Myocyte (in vitro differentiated cells): ENCODE data around the gene CACNB4. TPM values are rescaled to one million over a fixed set of nuclear protein-coding genes. Genes with fewer than 3 reads are reported as not detected.
"Not testable (repeated sequence)": the region's sequence is repeated elsewhere in the genome, so short reads cannot be mapped to it uniquely, and the experiment has no call there.

Source experiments
- DNase-seq: peaks from one replicate; pipeline ENCODE4 v3.0.0-alpha.2; 2012; ENCODE audit warnings: low read depth
- total RNA-seq: library from RNA; depleted of rRNA; stranded (reverse); fragments of >200 nt; gene quantifications from 2 replicates; pipeline ENCODE4 v1.2.3, GENCODE V29; 2014

Gene CACNB4
- total RNA-seq, 1 donor from 2014 or later, result 0.91 TPM

DNA sequence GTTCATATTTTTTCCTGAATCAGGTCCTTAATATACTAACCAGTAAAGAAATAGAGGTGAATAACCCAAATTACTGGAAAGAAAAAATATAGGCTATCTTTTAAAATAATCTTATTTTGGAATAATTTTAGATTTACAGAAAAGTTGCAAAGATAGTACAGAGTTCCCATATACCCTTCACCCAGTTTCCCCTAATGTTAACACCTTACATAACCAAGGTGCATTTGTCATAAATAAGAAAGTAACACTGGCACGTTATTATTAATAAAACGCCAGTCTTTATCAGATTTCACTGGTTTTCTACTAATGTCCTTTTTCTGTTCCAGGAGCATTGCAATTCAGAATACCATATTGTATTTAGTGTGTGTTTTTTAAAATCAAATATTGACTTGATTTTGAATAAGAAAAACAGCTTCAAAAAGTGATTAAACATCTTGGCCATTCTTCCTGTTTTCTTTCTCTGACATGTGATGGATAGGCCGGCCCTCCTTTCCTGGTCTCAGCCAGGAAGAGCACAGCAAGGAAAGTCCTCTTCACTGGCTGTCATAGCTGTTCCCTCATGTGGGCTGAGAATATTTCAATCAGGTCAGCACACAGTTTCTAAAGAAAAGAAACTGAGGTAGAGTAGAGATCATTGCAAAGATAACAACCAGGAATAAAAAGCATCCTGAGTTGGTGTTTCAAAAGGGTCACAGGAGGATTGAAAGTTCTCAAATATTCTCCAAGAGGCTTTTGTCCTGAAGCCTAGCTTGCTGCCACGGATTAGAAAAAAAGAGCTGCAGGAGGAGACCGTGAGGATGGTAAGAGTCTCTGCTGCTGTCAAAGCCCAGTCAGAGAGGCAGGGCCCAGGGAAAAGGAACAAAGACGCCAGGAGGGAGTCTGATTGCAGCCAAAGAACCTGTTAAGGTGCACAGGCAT is 191.3 kb downstream of the CACNB4 start:
- no peak for DNase-seq

DNA sequence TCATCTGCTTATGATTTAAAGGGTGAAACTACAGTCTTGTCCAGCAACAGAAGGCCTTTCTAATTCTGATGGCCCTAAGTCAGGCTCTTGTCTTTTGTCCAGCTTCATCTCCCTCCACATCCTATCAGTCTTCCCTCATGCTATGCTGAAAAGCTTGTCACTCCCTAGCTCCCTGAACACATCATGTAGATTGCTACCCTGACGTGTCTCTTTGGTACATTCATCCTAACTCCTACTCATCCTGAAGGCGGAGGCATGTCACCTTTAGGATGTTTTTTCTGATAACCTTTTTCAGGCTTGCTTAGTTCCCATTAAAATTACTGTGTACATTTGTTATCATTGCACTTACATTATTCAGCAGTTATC is 192.2 kb downstream of the CACNB4 start:
- no peak for DNase-seq

- peak; percentile 50 for DNase-seq
These were observed 192.7 kb downstream of the CACNB4 start for GRCh38 chr2:151905963-151906632.

DNA sequence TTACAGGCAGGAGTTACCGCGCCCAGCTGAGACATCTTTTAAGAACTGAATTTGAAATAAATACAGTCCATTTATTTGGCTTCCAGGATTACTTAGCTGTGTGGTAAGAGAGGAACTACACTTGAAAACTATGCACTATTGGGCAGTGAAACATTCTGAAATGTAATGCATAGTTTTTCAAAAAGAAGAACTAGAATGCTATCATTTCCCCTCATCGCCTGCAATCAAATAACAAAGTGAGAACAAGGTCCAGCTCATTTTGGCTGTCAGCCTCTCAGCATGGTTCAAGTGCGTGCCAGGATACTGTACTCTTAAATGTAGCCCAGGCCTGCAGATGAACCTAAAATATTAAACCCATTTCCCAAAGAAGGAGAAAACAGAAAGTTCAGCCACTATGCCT is 194.0 kb downstream of the CACNB4 start:
- DNase-seq, result no peak

GRCh38 chr2:151904021-151904420 is 194.8 kb downstream of the CACNB4 start:
- no peak for DNase-seq

- DNase-seq, result no peak
These were observed 196.0 kb downstream of the CACNB4 start for GRCh38 chr2:151902829-151903228.

GRCh38 chr2:151900331-151900730 is 198.5 kb downstream of the CACNB4 start:
- DNase-seq, result no peak

DNA sequence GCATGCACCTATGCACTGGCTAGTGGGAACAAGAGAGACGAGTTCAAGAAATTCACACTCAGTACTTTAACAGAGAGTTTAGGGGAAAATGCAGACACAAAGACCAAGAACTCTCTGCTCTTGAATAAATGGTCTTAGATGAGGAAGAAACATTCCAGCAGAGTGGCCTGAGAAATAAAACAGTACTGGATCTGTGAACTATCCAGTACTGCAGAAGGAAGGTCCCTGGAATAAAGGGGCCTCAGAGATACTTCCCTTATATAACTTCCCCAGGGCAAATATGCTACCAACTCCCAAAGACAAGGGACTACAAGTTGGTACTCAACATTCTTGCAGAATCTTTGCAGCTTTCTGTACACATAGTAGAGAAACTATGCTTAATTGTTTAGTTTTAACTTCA is 199.7 kb downstream of the CACNB4 start:
- DNase-seq, result no peak

GRCh38 chr2:151891566-151892194 is 207.2 kb downstream of the CACNB4 start:
- no peak for DNase-seq

GRCh38 chr2:151887164-151887563 is 211.7 kb downstream of the CACNB4 start:
- DNase-seq, result no peak

DNA sequence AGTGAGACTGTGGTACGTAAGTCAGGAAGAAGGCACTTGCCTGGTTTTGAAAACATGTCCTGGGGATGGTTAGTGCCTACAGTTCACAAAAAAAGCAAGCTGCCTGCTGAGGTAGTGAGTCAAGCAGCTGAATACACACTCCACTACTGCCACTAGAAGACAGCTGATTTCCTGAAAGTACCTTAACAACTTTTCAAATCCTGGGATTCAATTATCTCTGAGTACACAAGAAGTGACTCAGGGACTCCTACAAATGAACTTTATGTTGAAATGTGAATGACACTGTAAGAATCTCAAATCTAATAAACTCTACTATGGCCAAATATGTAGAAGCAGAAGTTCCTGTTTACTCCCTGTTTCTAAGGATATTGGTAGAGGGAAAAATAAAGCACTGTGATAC is 212.6 kb downstream of the CACNB4 start:
- peak; percentile 28 for DNase-seq

DNA sequence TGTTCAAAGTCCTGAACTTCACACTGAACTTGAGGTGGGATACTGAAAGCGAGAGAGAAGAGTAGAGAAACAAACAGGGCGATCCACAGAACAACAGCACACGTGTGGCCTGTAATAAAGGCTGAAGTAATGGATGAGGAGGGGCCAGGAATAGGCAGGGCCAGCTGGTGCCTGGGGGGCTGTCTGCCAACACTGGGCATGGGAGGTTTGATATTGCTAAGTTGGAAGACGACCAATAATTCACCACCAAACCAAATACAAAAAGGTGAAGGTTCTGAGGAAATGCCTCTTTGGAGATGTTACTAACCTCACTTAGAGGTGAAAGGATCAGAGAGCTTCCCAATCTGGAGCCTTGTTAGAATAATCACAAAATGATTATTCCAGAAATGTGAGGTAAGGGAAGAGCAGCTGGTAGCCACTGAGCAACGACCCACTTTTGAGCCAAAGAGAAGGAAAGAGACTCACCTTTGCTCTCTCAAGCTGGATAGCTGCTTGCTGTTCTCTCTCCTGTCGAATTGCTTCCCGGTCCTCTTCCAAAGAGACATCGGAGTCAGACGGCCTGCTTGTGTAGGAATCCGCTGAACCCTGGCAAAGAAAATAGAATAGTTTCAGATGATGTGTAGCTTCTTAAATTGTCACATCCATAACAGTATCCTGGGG is 215.9 kb downstream of the CACNB4 start:
- no peak for DNase-seq

DNA sequence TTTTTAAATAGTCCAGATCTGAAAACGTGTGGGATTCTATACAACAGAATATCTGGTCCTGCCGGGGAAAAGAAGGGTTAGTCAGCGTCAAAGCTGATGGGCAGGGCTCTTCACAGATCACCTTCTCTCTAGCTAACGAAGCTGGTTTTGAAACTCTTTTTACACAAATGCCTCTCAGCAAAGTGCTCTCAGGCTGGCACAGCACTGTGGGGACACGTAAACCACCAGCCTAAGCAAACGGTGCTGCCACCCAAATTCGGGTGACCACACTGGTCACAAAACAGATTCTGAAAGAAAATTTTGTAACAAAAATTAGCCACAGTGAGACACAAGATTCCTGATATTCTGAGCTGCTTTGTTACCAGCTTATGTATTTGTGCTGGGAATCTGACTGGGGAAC is 217.5 kb downstream of the CACNB4 start:
- no peak for DNase-seq

- DNase-seq, result no peak
These were observed 218.3 kb downstream of the CACNB4 start for GRCh38 chr2:151880586-151880985.

GRCh38 chr2:151878655-151879563 is 219.9 kb downstream of the CACNB4 start:
- DNase-seq, result peak; percentile 34

GRCh38 chr2:151878204-151878603 is 220.6 kb downstream of the CACNB4 start:
- DNase-seq, result no peak

- not testable (repeated sequence) for DNase-seq
These were observed 223.2 kb downstream of the CACNB4 start for GRCh38 chr2:151875631-151876030.

DNA sequence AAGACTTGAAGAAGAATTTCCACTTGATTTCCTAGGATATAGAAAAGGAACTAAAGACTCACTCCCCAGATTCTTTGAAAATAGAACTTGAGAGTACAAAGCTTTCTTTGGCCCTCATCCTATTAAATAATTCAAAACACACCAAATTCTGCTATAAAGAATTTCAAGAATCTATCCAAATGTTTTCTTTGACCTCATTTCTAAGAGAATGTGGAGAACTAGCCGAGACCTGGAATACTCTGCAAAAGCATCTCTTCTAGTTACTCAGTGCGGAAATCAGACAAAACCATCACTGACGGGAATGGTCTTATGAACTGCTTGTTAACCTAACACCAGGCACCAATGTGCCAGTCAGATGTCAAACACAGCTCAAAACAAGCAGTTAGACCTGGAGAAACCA is 226.4 kb downstream of the CACNB4 start:
- no peak for DNase-seq

DNA sequence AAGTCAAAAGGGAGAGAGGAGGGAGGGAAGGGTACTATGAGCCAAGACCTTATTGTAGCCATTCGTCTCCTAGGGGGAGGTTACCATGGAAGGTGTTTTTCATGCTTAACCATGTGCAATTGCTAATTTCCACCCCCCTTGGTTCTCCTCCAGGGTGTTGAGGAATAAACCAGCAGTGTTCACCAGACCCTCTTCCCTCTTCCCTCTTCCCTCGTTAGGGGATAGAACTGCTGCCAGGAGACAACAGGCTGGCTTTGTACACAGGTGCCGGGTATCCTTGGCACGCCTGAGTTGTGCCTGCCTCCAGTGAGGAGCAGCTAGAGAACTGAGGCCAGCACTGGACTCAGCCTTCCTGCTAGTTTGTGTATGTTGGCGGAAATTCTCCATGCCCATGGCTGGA is 229.6 kb downstream of the CACNB4 start:
- no peak for DNase-seq

DNA sequence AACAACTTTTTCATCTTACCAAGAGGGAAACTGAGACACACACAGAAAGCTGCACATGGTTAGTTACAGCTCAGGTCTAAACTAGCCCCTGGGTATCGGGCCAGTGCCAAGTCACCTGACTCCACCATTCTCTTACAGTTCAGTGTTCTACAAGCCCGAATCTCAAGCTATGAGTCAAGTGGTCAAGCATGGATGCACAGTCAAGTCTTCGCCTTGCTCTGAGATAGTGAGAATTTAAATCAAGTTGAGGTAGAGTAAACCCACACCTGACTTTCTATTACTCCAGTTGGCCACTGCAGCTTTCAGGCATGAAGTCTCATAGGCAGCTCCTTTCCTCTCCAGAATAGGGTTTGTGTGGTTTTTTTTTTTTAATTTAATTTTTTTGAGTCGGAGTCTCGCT is 236.1 kb downstream of the CACNB4 start:
- DNase-seq, result no peak

GRCh38 chr2:151861174-151861573 is 237.7 kb downstream of the CACNB4 start:
- no peak for DNase-seq
